ENCODE measurements around the gene CAMK2B.

Gene CAMK2B

DNA sequence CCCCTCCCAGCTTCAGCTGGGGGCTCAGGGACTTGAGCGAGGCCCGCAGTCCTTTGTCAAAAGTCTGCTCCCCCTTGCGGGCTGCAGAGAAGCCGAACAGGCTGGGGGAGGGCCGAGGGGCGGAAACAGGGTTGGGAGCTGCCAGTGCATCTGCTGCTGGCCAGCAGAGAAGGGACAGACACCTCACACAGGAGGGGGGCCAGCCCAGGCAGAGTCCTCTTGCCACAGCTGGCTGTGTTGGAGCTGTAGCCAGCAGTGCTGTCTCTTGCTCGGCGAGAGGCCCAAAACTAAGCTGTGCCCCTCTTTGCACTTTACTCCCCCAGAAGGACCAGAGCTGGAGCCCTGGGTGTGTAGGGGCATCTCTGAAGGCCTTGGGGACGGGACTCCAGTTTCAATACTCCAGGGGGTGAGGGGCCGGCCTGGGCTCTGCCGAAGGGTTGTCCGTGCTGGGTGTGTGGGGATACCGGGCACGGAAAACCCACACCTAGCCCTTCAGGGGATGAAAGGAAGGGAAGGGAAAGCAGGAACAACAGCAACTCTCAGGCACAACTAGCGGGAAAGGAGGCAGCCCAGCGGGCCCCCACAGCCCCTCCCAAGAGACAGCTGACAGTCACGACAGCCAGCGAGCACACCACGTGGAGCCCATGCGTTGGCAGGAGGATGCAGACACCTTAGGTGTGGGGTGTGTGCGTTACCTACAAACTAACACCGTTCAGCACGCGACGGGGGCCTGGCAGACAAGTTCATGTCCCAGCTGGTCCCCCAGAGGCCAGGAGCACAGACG, 106.8 kb downstream of the CAMK2B start:
- TF ChIP-seq, protein P1, sequence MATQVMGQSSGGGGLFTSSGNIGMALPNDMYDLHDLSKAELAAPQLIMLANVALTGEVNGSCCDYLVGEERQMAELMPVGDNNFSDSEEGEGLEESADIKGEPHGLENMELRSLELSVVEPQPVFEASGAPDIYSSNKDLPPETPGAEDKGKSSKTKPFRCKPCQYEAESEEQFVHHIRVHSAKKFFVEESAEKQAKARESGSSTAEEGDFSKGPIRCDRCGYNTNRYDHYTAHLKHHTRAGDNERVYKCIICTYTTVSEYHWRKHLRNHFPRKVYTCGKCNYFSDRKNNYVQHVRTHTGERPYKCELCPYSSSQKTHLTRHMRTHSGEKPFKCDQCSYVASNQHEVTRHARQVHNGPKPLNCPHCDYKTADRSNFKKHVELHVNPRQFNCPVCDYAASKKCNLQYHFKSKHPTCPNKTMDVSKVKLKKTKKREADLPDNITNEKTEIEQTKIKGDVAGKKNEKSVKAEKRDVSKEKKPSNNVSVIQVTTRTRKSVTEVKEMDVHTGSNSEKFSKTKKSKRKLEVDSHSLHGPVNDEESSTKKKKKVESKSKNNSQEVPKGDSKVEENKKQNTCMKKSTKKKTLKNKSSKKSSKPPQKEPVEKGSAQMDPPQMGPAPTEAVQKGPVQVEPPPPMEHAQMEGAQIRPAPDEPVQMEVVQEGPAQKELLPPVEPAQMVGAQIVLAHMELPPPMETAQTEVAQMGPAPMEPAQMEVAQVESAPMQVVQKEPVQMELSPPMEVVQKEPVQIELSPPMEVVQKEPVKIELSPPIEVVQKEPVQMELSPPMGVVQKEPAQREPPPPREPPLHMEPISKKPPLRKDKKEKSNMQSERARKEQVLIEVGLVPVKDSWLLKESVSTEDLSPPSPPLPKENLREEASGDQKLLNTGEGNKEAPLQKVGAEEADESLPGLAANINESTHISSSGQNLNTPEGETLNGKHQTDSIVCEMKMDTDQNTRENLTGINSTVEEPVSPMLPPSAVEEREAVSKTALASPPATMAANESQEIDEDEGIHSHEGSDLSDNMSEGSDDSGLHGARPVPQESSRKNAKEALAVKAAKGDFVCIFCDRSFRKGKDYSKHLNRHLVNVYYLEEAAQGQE (IDR thresholded peaks at IDR 0.05; ENCODE audit: insufficient read depth in 1 of 2, low read depth in 2 of 2, low read length in 2 of 2): no peak
- TF ChIP-seq POLR2AphosphoS5 (IDR thresholded peaks at IDR 0.05; ENCODE audit: low read depth, low read length) (no peak), FOXP2 (optimal IDR thresholded peaks at IDR 0.05; ENCODE audit: borderline replicate concordance, extremely low read depth, extremely low read length, insufficient read depth) (no peak), TAF1 (IDR thresholded peaks at IDR 0.05; ENCODE audit: borderline replicate concordance, insufficient read depth, low read length) (no peak), SIN3A (IDR thresholded peaks at IDR 0.05; ENCODE audit: borderline replicate concordance, insufficient read depth, low read length) (no peak)

DNA sequence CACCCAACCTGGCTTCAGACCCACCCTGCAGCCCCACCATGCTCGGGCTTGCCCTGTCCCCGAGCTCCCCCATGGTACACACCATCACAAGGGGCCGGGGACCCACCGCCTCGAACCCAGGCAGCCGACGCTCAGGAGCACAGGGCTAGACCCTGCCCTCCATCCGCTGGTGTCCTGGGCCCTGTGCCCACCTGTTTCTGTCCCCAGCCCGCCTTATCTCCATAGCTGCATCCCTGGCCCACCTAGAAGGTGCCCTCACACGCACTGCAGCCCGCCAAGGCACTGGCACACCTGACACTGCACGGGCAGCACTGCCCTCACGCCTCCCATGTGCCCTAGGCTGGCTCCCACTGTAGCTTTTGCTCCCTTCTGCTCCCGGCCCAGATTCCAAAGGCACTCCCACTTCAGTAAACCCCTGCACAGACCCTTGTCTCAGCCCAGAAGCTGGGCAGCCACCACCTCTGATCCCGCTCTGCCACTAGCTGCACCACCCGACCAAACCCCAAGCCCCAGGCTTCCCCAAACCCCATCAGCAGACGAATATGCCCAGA, 107.5 kb downstream of the CAMK2B start:
- TF ChIP-seq FOXP2 (optimal IDR thresholded peaks at IDR 0.05; ENCODE audit: borderline replicate concordance, extremely low read depth, extremely low read length, insufficient read depth) (no peak), POLR2AphosphoS5 (IDR thresholded peaks at IDR 0.05; ENCODE audit: low read depth, low read length) (no peak), TAF1 (IDR thresholded peaks at IDR 0.05; ENCODE audit: borderline replicate concordance, insufficient read depth, low read length) (no peak), SIN3A (IDR thresholded peaks at IDR 0.05; ENCODE audit: borderline replicate concordance, insufficient read depth, low read length) (no peak)
- TF ChIP-seq, protein P1 (IDR thresholded peaks at IDR 0.05; ENCODE audit: insufficient read depth in 1 of 2, low read depth in 2 of 2, low read length in 2 of 2): no peak

DNA sequence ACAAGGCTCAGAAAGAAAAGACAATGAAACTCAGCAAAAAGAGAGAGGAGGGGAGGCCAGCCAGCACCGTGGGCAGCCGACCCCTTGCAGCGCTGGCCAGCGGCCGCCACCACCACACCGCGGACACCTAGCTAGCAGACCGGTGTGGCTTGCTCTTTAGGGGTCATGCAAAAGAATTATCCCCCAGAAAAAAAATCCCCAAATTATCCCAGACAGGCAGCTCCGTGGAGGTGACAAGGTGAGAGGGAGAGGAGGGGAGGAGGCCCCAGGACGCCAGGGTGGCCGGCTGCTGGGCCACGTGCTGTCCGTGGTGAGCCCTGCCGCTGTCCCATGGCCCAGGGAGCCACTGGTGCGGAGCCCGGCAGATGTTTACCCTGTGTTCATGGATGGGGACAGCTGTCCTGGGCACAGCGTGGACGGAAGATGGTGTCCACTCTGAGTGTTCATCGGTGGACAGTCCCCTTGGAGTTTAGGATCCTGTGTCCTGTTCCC, 108.1 kb downstream of the CAMK2B start:
- no peak for TF ChIP-seq SIN3A (IDR thresholded peaks at IDR 0.05; ENCODE audit: borderline replicate concordance, insufficient read depth, low read length)
- TF ChIP-seq POLR2AphosphoS5 (IDR thresholded peaks at IDR 0.05; ENCODE audit: low read depth, low read length): no peak
- TF ChIP-seq TAF1 (IDR thresholded peaks at IDR 0.05; ENCODE audit: borderline replicate concordance, insufficient read depth, low read length): no peak
- no peak for TF ChIP-seq FOXP2 (optimal IDR thresholded peaks at IDR 0.05; ENCODE audit: borderline replicate concordance, extremely low read depth, extremely low read length, insufficient read depth)
- TF ChIP-seq, protein P1 (IDR thresholded peaks at IDR 0.05; ENCODE audit: insufficient read depth in 1 of 2, low read depth in 2 of 2, low read length in 2 of 2): no peak

DNA sequence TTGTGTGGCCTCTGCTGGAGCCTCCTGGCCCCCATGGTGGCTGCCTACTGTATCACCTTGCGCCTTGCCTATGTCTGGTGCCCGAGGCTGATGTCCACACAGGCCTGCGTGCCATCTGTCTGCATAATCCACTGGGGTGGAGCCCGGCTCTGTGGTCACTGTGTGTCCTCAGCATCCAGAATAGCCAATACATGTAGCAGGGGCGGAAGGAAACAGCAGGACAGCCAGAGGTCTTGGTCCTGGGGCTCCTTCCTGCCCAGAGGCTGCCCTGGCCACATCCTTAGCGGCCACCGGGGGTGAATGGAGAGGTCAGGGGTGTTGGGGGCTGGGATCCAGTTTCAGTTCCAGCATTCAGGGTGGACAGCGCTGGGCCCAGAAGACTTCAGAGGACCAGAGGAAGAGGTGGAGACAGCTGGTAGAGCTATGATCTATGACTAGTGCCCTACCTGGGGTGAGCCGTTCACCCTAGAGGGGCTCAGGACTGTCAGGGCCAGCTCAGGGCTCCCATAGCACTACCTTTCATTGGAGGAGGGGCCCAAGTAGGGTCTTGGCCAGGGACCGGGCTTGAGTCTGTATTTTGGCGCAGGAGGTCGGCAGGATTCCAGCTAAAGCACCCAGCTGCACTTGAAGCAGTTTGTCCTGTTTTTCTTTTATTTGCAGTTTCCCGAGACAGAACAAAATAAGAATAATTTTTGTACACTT, 108.7 kb downstream of the CAMK2B start:
- TF ChIP-seq, protein P1 (IDR thresholded peaks at IDR 0.05; ENCODE audit: insufficient read depth in 1 of 2, low read depth in 2 of 2, low read length in 2 of 2): no peak
- TF ChIP-seq SIN3A (IDR thresholded peaks at IDR 0.05; ENCODE audit: borderline replicate concordance, insufficient read depth, low read length): no peak
- TF ChIP-seq POLR2AphosphoS5 (IDR thresholded peaks at IDR 0.05; ENCODE audit: low read depth, low read length): no peak
- TF ChIP-seq TAF1 (IDR thresholded peaks at IDR 0.05; ENCODE audit: borderline replicate concordance, insufficient read depth, low read length): no peak
- no peak for TF ChIP-seq FOXP2 (optimal IDR thresholded peaks at IDR 0.05; ENCODE audit: borderline replicate concordance, extremely low read depth, extremely low read length, insufficient read depth)

Measured in PFSK-1 (cell line).